Panc1 (cell line): ENCODE measurements around the gene CCN5. TPM values are rescaled to one million over a fixed set of nuclear protein-coding genes. Genes with fewer than 3 reads are reported as not detected.

Experiments
- ATAC-seq: fragments of 200-7000 bp; cut with Tn5 transposase; 2 replicates; pipeline ENCODE4 v1.9.1; 2020; ENCODE audit warnings: mild to moderate bottlenecking, moderate library complexity
- BruUV-seq: library from RNA; stranded (reverse); fragments of 400-500 nt; replicated peaks from 2 replicates; lab custom pipeline; 2021; lab: Mats Ljungman, UMichigan
- CTCF ChIA-PET: fragments of 300-600 bp; sonication (Branson Sonifier 250); formaldehyde crosslinking; loops from one replicate; lab custom pipeline; 2022; ENCODE audit warnings: antibody characterized with exemption; lab: Charles Lee
- POLR2A ChIA-PET: fragments of 300-600 bp; sonication (Branson Sonifier 250); formaldehyde crosslinking; loops from one replicate; lab custom pipeline; 2022; ENCODE audit warnings: antibody characterized with exemption; lab: Charles Lee
- DNase-seq: peaks from one replicate; pipeline ENCODE4 v3.0.0-alpha.2; 2010; ENCODE audit warnings: low read depth, low spot score
- H3K27ac ChIP-seq: 2 replicates; pipeline ENCODE4 v1.5.1; 2011; ENCODE audit warnings: mild to moderate bottlenecking, low read length, inconsistent platforms
- H3K27me3 ChIP-seq: fragments of 200-500 bp; sonication (Bioruptor generic); 2 replicates; pipeline ENCODE4 v1.6.0; 2014; ENCODE audit warnings: low read length, inconsistent platforms; ENCODE audit not compliant: control insufficient read depth, insufficient read depth
- H3K36me3 ChIP-seq: fragments of 200-500 bp; sonication (Bioruptor generic); 2 replicates; pipeline ENCODE4 v1.5.1; 2014; ENCODE audit warnings: inconsistent platforms, mild to moderate bottlenecking, low read length, moderate library complexity; ENCODE audit not compliant: control insufficient read depth, insufficient read depth
- H3K4me1 ChIP-seq: 2 replicates; pipeline ENCODE4 v1.5.1; 2011; ENCODE audit warnings: inconsistent platforms, mild to moderate bottlenecking, low read length, moderate library complexity; ENCODE audit not compliant: control insufficient read depth, insufficient read depth
- H3K4me3 ChIP-seq, 2 experiments: 2 replicates each; pipeline ENCODE4 v1.5.1; 2011 to 2012; ENCODE audit warnings: low read depth in 2 of 2, low read length in 2 of 2, mild to moderate bottlenecking in 2 of 2, inconsistent platforms in 1 of 2, moderate library complexity in 1 of 2
- H3K9me3 ChIP-seq: fragments of 200-500 bp; sonication (Bioruptor generic); 2 replicates; pipeline ENCODE4 v1.5.1; 2014; ENCODE audit warnings: low read depth, mild to moderate bottlenecking, inconsistent platforms, low read length, moderate library complexity; ENCODE audit not compliant: control insufficient read depth, insufficient read depth
- POLR2AphosphoS5 ChIP-seq: IDR thresholded peaks from 2 replicates; pipeline ENCODE4 v1.6.1; 2012; ENCODE audit warnings: mild to moderate bottlenecking, low read depth, low read length, moderate library complexity
- SIN3A ChIP-seq: IDR thresholded peaks from 2 replicates; pipeline ENCODE4 v1.6.1; 2012; ENCODE audit warnings: low read depth, mild to moderate bottlenecking, low read length, moderate library complexity, borderline replicate concordance; ENCODE audit not compliant: insufficient read depth
- TCF7L2 ChIP-seq: IDR thresholded peaks from 2 replicates; pipeline ENCODE4 v1.6.1; 2011; ENCODE audit warnings: mild to moderate bottlenecking, low read depth, low read length, inconsistent platforms
- in situ Hi-C: cut with HindIII; loops from 2 replicates; pipeline ENCODE4 v1.10.0; 2016; ENCODE audit warnings: low sequenced_read_pairs, low pct_unique_long_range_greater_than_20kb
- intact Hi-C: fragments of 100-400 bp; cut with micrococcal nuclease; formaldehyde crosslinking; loops from one replicate; pipeline ENCODE4 v1.10.0; 2022; ENCODE audit not compliant: unreplicated experiment
- total RNA-seq: library from RNA; stranded (reverse); gene quantifications from one replicate; pipeline ENCODE4 v1.2.1, GENCODE V29; 2021; ENCODE audit not compliant: unreplicated experiment
- TF ChIP-seq, protein P1 (sequence below): fragments of 450-650 bp; IDR thresholded peaks from 2 replicates; pipeline ENCODE4 v1.5.1; 2017; ENCODE audit warnings: mild to moderate bottlenecking
- TF ChIP-seq, protein P2 (sequence below), 2 experiments: IDR thresholded peaks; 2 replicates each; pipeline ENCODE4 v1.6.1; 2011 to 2012; ENCODE audit warnings: low read depth in 2 of 2, control low read depth in 1 of 2, low read length in 1 of 2, mild to moderate bottlenecking in 1 of 2, moderate library complexity in 1 of 2; ENCODE audit not compliant: insufficient read depth in 1 of 2

The CCN5 gene
- total RNA-seq, 1 experiment from 2014 or later: 15.2 TPM

DNA sequence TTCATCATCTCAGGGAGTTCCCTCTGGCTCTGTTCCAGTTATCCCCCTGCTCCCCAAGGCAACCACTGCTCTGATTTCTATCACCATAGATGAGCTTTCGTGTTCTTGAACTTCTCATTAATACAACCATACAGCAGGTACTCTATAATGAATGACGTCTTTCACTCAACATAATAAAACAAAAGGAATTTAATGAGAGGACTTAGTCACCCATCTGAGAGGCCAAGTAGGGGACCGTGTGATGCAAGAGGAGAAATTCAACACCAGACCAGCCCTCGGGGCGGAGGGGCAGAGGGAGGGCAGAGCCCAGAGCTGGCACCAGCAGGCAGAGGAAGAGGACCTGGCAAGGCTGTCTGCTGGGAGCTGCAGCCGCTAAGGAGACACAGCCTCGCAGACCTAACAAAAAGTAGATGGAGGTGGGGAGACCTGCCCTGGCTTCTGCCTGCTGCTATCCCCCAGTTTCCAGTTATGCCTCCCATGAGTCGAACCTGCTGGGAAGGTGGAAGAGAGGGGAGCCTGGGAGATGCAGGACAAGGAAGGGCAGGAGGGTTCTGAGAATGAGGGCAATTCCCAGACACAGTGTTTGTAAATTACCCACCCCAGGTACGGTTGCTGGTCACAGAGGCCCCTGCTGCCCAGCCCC lies 13.8 kb downstream of the CCN5 start:
- H3K4me1 ChIP-seq: peaks cover 61% of the 10 kb centered on the region
- H3K4me3 ChIP-seq: peak overlapping the region; percentile 15 to 36; a peak in 3 of 4 replicates
- POLR2A ChIA-PET: interaction anchor here (0.8 to 0.9 kb wide), 2 partner anchors 14 to 62 kb away, joined by 3 read pairs; partner anchors contain the start of gene CCN5
- ATAC-seq (peak; percentile 90), DNase-seq (peak; percentile 98)
- CTCF ChIA-PET: no interaction called here
- H3K36me3 ChIP-seq: no peaks in the 10 kb centered on the region
- BruUV-seq: no TSS peak
- TF ChIP-seq TCF7L2 (peak; percentile 89), POLR2AphosphoS5 (peak; percentile 90)
- TF ChIP-seq, protein P1, sequence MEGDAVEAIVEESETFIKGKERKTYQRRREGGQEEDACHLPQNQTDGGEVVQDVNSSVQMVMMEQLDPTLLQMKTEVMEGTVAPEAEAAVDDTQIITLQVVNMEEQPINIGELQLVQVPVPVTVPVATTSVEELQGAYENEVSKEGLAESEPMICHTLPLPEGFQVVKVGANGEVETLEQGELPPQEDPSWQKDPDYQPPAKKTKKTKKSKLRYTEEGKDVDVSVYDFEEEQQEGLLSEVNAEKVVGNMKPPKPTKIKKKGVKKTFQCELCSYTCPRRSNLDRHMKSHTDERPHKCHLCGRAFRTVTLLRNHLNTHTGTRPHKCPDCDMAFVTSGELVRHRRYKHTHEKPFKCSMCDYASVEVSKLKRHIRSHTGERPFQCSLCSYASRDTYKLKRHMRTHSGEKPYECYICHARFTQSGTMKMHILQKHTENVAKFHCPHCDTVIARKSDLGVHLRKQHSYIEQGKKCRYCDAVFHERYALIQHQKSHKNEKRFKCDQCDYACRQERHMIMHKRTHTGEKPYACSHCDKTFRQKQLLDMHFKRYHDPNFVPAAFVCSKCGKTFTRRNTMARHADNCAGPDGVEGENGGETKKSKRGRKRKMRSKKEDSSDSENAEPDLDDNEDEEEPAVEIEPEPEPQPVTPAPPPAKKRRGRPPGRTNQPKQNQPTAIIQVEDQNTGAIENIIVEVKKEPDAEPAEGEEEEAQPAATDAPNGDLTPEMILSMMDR: no peak
- TF ChIP-seq, protein P2, sequence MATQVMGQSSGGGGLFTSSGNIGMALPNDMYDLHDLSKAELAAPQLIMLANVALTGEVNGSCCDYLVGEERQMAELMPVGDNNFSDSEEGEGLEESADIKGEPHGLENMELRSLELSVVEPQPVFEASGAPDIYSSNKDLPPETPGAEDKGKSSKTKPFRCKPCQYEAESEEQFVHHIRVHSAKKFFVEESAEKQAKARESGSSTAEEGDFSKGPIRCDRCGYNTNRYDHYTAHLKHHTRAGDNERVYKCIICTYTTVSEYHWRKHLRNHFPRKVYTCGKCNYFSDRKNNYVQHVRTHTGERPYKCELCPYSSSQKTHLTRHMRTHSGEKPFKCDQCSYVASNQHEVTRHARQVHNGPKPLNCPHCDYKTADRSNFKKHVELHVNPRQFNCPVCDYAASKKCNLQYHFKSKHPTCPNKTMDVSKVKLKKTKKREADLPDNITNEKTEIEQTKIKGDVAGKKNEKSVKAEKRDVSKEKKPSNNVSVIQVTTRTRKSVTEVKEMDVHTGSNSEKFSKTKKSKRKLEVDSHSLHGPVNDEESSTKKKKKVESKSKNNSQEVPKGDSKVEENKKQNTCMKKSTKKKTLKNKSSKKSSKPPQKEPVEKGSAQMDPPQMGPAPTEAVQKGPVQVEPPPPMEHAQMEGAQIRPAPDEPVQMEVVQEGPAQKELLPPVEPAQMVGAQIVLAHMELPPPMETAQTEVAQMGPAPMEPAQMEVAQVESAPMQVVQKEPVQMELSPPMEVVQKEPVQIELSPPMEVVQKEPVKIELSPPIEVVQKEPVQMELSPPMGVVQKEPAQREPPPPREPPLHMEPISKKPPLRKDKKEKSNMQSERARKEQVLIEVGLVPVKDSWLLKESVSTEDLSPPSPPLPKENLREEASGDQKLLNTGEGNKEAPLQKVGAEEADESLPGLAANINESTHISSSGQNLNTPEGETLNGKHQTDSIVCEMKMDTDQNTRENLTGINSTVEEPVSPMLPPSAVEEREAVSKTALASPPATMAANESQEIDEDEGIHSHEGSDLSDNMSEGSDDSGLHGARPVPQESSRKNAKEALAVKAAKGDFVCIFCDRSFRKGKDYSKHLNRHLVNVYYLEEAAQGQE (IDR thresholded peaks at IDR 0.05; ENCODE audit: insufficient read depth in 1 of 2, low read depth in 2 of 2, low read length in 1 of 2): no peak; a peak in 1 of 4 replicates
- in situ Hi-C loops: no loop called here
- intact Hi-C loops: loop anchor here (1.0 kb wide), 1 partner anchor 36 kb away; no protein-coding TSS in a partner anchor
- peak overlapping the region; percentile 99 for H3K27ac ChIP-seq
- no peaks in the 10 kb centered on the region for H3K27me3 ChIP-seq
- H3K9me3 ChIP-seq: no peaks in the 10 kb centered on the region

DNA sequence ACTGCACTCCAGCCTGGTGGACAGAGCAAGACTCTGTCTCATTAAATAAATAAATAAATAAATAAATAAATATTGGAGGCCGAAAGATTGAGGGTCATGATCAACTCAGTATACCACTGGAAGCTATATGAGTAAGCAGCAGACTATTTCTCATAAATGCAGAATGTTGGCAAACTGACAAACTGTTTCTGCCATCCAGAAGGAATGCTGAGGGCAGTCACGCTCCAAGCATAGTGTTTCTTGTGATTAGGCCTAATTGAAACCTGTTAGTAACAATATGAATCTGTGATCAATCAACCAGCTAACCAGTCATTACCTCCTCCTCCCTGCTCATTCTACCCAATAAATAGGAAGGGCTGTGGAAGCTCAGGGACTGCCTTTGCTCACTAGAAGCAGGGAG lies 15.3 kb downstream of the CCN5 start:
- CTCF ChIA-PET: no interaction called here
- POLR2A ChIA-PET: interaction anchor here (0.6 to 0.7 kb wide), 2 partner anchors 9 to 38 kb away, joined by 5 to 8 read pairs; no protein-coding TSS in a partner anchor
- in situ Hi-C loops (no loop called here), intact Hi-C loops (no loop called here)
- Histone ChIP-seq H3K9me3 (no peaks in the 10 kb centered on the region), H3K27me3 (no peaks in the 10 kb centered on the region), H3K4me1 (peaks cover 67% of the 10 kb centered on the region), H3K27ac (peak overlapping the region; percentile 99), H3K36me3 (no peaks in the 10 kb centered on the region), H3K4me3 (no peak overlapping the region)
- BruUV-seq: no TSS peak
- TF ChIP-seq POLR2AphosphoS5: peak; percentile 69; the same call in 1 of the 2 replicates
- peak; percentile 36; the same call in 1 of the 2 replicates for TF ChIP-seq TCF7L2
- no peak for TF ChIP-seq SIN3A
- DNase-seq: peak; percentile 97
- ATAC-seq: peak; percentile 56

DNA sequence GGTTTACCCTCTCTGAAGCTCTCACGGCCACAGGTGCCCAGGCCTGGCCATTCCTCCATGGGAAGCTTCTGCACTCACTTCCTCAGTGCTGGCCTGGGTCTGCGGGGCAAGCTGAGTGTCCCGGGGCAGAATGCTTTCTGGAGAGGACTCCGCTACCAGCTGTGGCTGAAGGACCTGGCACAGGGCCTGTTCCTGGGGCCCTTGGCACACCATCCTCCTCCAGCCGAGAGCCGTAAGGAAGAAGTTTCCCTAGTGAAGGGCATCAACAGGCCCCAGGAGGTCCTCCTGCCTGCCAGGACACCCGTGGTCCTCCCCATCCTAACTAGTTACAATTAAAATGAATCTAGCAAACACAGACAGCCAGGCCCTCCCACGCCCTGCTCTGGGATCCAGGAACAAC lies 16.5 kb downstream of the CCN5 start:
- BruUV-seq: no TSS peak

More for the DNA sequence above, 16.5 kb downstream of the CCN5 start:
- peak overlapping the region; percentile 99 for H3K27ac ChIP-seq
- TF ChIP-seq, protein P2 (IDR thresholded peaks at IDR 0.05; ENCODE audit: insufficient read depth in 1 of 2, low read depth in 2 of 2, low read length in 1 of 2): no peak
- TF ChIP-seq TCF7L2: 0 out of 2 replicates have a peak, but pooled peaks have one; percentile 23
- TF ChIP-seq, protein P1: no peak
- TF ChIP-seq POLR2AphosphoS5: 0 out of 2 replicates have a peak, but pooled peaks have one; percentile 38
- no peak for TF ChIP-seq SIN3A
- ChIA-PET POLR2A (no interaction called here), CTCF (interaction anchor here (0.7 to 2.0 kb wide), 2 partner anchors 11 to 46 kb away, joined by 5 to 33 read pairs; no protein-coding TSS in a partner anchor)
- in situ Hi-C loops (no loop called here), intact Hi-C loops (no loop called here)
- DNase-seq (no peak), ATAC-seq (no peak)
- no peaks in the 10 kb centered on the region for H3K9me3 ChIP-seq
- no peak overlapping the region for H3K4me3 ChIP-seq
- no peaks in the 10 kb centered on the region for H3K27me3 ChIP-seq
- H3K36me3 ChIP-seq: no peaks in the 10 kb centered on the region
- H3K4me1 ChIP-seq: peaks cover 63% of the 10 kb centered on the region
